Upper lobe of right lung (tissue), 1 donor: ENCODE measurements around the gene LONP2. TPM values are rescaled to one million over a fixed set of nuclear protein-coding genes. Genes with fewer than 3 reads are reported as not detected.
"Not testable (repeated sequence)": the region's sequence is repeated elsewhere in the genome, so short reads cannot be mapped to it uniquely, and the experiment has no call there.

Experiments used
- ATAC-seq: fragments of 200-7000 bp; cut with Tn5 transposase; one replicate; pipeline ENCODE4 v1.9.1; 2020; ENCODE audit warnings: mild to moderate bottlenecking, moderate library complexity
- DNase-seq: peaks from one replicate; pipeline ENCODE4 v3.0.0-alpha.2; 2020
- H3K27ac ChIP-seq: fragments of 200-600 bp; one replicate; pipeline ENCODE4 v1.8.0; 2022
- H3K27me3 ChIP-seq: fragments of 200-600 bp; one replicate; pipeline ENCODE4 v1.8.0; 2022; ENCODE audit warnings: mild to moderate bottlenecking
- H3K36me3 ChIP-seq: fragments of 200-600 bp; one replicate; pipeline ENCODE4 v1.8.0; 2022
- H3K4me1 ChIP-seq: fragments of 200-600 bp; one replicate; pipeline ENCODE4 v1.8.0; 2022
- H3K4me3 ChIP-seq: fragments of 200-600 bp; one replicate; pipeline ENCODE4 v1.8.0; 2022; ENCODE audit warnings: mild to moderate bottlenecking
- H3K9me3 ChIP-seq: fragments of 200-600 bp; one replicate; pipeline ENCODE4 v1.8.0; 2022
- CTCF ChIP-seq: fragments of 200-600 bp; IDR thresholded peaks from one replicate; pipeline ENCODE4 v1.8.0; 2022; ENCODE audit warnings: antibody characterized with exemption
- intact Hi-C: fragments of 100-400 bp; cut with DNase I; formaldehyde crosslinking; loops from one replicate; pipeline ENCODE4 v1.11.0; 2022
- total RNA-seq: library from RNA; stranded (reverse); fragmentation: NEBNext Ultra II Directional; extraction: Animal tissue kit (Norgen Biotek cat#: 25700); gene quantifications from one replicate; pipeline ENCODE4 v1.2.1, GENCODE V29; 2021
- donor health status: DM: no; HTN: yes; CAD: no; lungs with severe emphysema.

The LONP2 gene
- total RNA-seq, 1 donor from 2014 or later: 63.3 TPM

GRCh38 chr16:48350736-48351135, 106.6 kb downstream of the LONP2 start:
- DNase-seq: no peak
- H3K27ac ChIP-seq: no peak overlapping the region
- peaks cover 4% of the 10 kb centered on the region for H3K4me1 ChIP-seq
- peaks cover 62% of the 10 kb centered on the region for H3K36me3 ChIP-seq
- TF ChIP-seq CTCF: no peak
- no peaks in the 10 kb centered on the region for H3K27me3 ChIP-seq
- H3K9me3 ChIP-seq: no peaks in the 10 kb centered on the region
- no peak overlapping the region for H3K4me3 ChIP-seq
- ATAC-seq: no peak
- intact Hi-C loops: loop anchor here (10.0 kb wide), 2 partner anchors 194 to 274 kb away; no protein-coding TSS in a partner anchor

DNA sequence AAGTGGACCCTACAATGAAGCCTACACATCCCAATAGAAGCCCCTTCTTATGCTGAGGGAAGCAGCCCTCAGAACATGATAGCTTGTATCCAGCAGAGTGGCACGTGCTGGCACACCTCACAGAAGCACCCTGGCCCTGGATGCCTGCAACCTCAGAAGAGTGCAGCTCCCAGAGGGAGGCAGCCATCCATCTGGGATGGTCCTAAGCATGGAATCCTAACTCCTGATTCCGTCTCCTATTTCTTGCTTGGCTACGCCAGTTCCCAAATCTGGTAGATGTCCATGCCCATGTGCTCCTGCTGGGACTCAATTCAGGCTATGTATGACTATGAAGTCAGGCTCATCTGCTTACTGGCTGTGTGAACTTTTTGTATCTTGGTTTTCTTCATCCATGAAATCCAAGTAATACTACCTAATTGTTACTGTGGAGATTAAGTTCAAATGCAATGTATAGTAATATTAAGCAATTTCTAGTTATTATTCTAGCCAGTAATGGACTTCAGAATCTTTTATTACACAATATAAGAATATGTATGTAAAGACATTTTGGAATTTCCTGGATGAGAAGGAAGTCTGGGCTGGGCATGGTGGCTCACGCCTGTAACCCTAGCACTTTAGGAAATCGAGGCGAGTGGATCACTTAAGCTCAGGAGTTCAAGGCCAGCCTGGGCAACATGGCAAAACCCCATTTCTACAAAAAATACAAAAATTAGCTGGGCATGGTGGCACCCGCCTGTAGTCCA, 108.7 kb downstream of the LONP2 start:
- Histone ChIP-seq H3K27me3 (no peaks in the 10 kb centered on the region), H3K4me1 (no peaks in the 10 kb centered on the region), H3K36me3 (peaks cover 64% of the 10 kb centered on the region), H3K27ac (no peak overlapping the region), H3K4me3 (no peak overlapping the region), H3K9me3 (no peaks in the 10 kb centered on the region)
- no peak for TF ChIP-seq CTCF
- ATAC-seq (no peak), DNase-seq (no peak)
- intact Hi-C loops: loop anchor here (10.0 kb wide), 2 partner anchors 192 to 272 kb away; no protein-coding TSS in a partner anchor

GRCh38 chr16:48353565-48354163, 109.6 kb downstream of the LONP2 start:
- H3K4me1 ChIP-seq: no peaks in the 10 kb centered on the region
- H3K27ac ChIP-seq: no peak overlapping the region
- peaks cover 59% of the 10 kb centered on the region for H3K36me3 ChIP-seq
- TF ChIP-seq CTCF: peak; percentile 89
- DNase-seq (no peak), ATAC-seq (peak; percentile 97)
- intact Hi-C loops: loop anchor here (10.0 kb wide), 2 partner anchors 191 to 271 kb away; no protein-coding TSS in a partner anchor
- no peak overlapping the region for H3K4me3 ChIP-seq
- H3K9me3 ChIP-seq: no peaks in the 10 kb centered on the region
- no peaks in the 10 kb centered on the region for H3K27me3 ChIP-seq

GRCh38 chr16:48354385-48354784, 110.3 kb downstream of the LONP2 start:
- peaks cover 51% of the 10 kb centered on the region for H3K36me3 ChIP-seq
- not testable (repeated sequence) for DNase-seq, H3K27me3 ChIP-seq, ATAC-seq, H3K27ac ChIP-seq, H3K9me3 ChIP-seq, H3K4me3 ChIP-seq, H3K4me1 ChIP-seq
- intact Hi-C loops: loop anchor here (10.0 kb wide), 2 partner anchors 190 to 270 kb away; no protein-coding TSS in a partner anchor

DNA sequence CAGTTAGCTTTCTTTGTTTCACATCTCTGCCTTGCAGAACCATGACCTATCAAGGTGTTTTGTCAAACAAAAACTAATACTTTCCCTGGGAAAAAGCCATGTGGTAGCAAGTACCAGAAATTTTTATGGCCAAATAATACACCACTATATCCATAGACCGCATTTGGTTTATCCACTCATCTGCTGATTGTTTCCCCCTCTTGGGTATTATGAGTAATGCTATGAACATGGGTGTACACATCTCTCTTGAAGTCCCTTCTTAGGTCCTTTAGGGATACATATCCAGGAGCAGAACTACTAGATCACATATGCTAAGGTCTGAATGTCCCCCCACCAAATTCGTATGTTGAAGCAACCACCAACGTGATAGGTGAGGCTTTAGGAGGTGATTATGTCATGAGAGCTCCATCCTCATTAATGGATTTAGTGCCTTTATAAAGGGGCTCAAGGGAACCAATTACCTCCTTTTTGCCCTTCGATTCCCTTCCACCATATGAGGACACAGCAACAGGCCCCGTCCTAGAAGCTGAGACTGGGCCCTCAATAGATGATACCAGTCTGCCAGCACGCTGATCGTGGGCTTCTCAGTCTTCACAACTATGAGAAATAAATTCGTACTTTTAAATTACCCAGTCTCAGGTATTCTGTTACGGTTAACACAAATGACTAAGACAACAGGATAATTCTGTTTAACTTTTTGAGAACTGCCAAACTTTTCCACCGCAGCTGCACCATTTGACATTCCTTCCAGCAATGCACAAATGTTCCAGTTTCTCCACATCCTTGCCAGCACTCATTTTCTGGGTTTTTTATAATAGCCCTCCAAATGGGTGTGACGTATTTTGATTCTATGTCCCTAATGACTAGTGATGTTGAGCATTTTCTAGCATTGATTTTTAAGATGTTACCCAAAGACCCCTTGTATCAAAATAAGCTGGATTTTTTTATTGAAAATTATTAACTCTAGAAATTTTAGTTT, 111.1 kb downstream of the LONP2 start:
- H3K9me3 ChIP-seq: no peaks in the 10 kb centered on the region
- no peaks in the 10 kb centered on the region for H3K27me3 ChIP-seq
- no peak overlapping the region for H3K27ac ChIP-seq
- DNase-seq (no peak), ATAC-seq (no peak)
- intact Hi-C loops: loop anchor here (10.0 kb wide), 2 partner anchors 190 to 270 kb away; no protein-coding TSS in a partner anchor
- peaks cover 45% of the 10 kb centered on the region for H3K36me3 ChIP-seq
- no peak for TF ChIP-seq CTCF
- H3K4me3 ChIP-seq: no peak overlapping the region
- no peaks in the 10 kb centered on the region for H3K4me1 ChIP-seq
